Gastroesophageal sphincter (tissue), 4 donors: ENCODE data around the gene TRIO. TPM values are rescaled to one million over a fixed set of nuclear protein-coding genes. Genes with fewer than 3 reads are reported as not detected.

Experiments
- ATAC-seq: fragments of 150-250 bp; one replicate; pipeline ENCODE4 v1.9.1; 2016; ENCODE audit warnings: mild to moderate bottlenecking, moderate library complexity
- H3K27ac ChIP-seq, 4 donors: fragments of 200-600 bp; sonication (generic) in 3 of 4; 1 replicate in 3 of 4; 2 replicates in 1 of 4; pipeline ENCODE4 v1.5.1; 2016 to 2019
- H3K27me3 ChIP-seq: fragments of 200-600 bp; sonication (generic); one replicate; pipeline ENCODE4 v1.5.1; 2019
- H3K36me3 ChIP-seq, 2 donors: fragments of 200-600 bp; sonication (generic); one replicate each; pipeline ENCODE4 v1.5.1; 2019; ENCODE audit warnings: control low read depth in 1 of 2
- H3K4me1 ChIP-seq, 3 donors: fragments of 200-600 bp; sonication (generic); 1 replicate in 2 of 3; 2 replicates in 1 of 3; pipeline ENCODE4 v1.5.1; 2016 to 2019; ENCODE audit warnings: control low read depth in 2 of 3
- H3K4me3 ChIP-seq, 2 donors: fragments of 200-600 bp; sonication (generic); one replicate each; pipeline ENCODE4 v1.5.1; 2019; ENCODE audit warnings: mild to moderate bottlenecking in 1 of 2, moderate library complexity in 1 of 2
- H3K9me3 ChIP-seq, 3 donors: fragments of 200-600 bp; sonication (generic); one replicate each; pipeline ENCODE4 v1.5.1; 2017 to 2019; ENCODE audit warnings: control low read depth in 2 of 3
- EP300 ChIP-seq: sonication (generic); formaldehyde crosslinking; IDR thresholded peaks from one replicate; pipeline ENCODE4 v1.6.1; 2017; ENCODE audit warnings: antibody characterized with exemption, mild to moderate bottlenecking
- POLR2A ChIP-seq, 2 donors: fragments of 450-650 bp; IDR thresholded peaks; one replicate each; pipeline ENCODE4 v1.6.1; 2017; ENCODE audit warnings: antibody characterized with exemption in 2 of 2, mild to moderate bottlenecking in 2 of 2, moderate library complexity in 1 of 2
- POLR2AphosphoS5 ChIP-seq: sonication (generic); formaldehyde crosslinking; IDR thresholded peaks from one replicate; pipeline ENCODE4 v1.6.1; 2017; ENCODE audit warnings: antibody characterized with exemption
- WGBS, 2 donors: methylation state at CpG; one replicate each; pipeline ENCODE4 v1.1.5; 2018; ENCODE audit warnings: low coverage in 1 of 2; 5-methylcytosine and 5-hydroxymethylcytosine counted together
- total RNA-seq, 4 donors: library from RNA; depleted of rRNA; stranded (reverse); fragments of >200 nt; gene quantifications; one replicate each; pipeline ENCODE4 v1.1.0, GENCODE V29; 2016
- TF ChIP-seq, protein P1 (sequence below), 4 experiments: fragments of 200-600 bp in 2 of 4; fragments of 450-650 bp in 2 of 4; sonication (generic) in 1 of 4; IDR thresholded peaks; one replicate each; pipeline ENCODE4 v1.5.1; 2017 to 2019; ENCODE audit warnings: antibody characterized with exemption in 4 of 4, mild to moderate bottlenecking in 2 of 4, moderate library complexity in 2 of 4

The TRIO gene
- total RNA-seq, 4 donors from 2014 or later, result 69.2 to 257 (median 172) TPM

DNA sequence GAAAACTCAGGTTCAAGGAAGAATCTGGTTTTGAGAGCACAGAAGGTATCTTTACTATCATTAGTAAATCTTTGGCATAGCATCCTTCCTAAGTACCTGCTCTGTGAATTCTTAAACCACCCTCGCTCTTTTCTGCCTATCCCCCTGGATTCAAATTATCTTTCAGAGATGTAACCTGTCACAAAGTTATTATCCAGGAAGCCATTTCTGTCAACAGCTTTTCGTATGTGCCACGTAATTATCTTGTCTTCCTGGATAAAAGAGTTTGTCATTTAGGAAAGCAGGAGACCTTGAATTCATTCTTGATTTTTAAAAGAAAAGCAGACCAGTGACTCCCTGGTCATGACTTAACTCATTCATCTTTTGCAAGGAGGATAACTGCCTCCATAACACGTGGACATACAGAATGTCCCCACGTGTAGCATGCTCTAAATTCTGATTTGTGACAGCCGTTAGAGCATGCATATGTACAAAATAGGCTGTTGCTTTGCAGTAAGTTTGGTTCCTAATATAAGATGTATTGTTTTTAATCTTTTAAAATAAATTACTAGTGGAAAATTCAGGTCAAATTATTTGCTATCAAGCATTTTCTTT is 189.0 kb downstream of the TRIO start:
- peaks cover 0 to 44% (median 0%) of the 10 kb centered on the region in 3 donors for H3K4me1 ChIP-seq
- H3K27me3 ChIP-seq, result no peaks in the 10 kb centered on the region
- no peaks in the 10 kb centered on the region for H3K9me3 ChIP-seq
- H3K4me3 ChIP-seq, result no peak overlapping the region
- 72 to 79% methylated on average over 6 of the region's 6 CpGs for WGBS, 2 donors
- ATAC-seq, result no peak
- no peak overlapping the region for H3K27ac ChIP-seq
- TF ChIP-seq EP300, result no peak
- TF ChIP-seq POLR2AphosphoS5, result no peak
- TF ChIP-seq POLR2A (IDR thresholded peaks at IDR 0.05), result no peak
- TF ChIP-seq, protein P1, sequence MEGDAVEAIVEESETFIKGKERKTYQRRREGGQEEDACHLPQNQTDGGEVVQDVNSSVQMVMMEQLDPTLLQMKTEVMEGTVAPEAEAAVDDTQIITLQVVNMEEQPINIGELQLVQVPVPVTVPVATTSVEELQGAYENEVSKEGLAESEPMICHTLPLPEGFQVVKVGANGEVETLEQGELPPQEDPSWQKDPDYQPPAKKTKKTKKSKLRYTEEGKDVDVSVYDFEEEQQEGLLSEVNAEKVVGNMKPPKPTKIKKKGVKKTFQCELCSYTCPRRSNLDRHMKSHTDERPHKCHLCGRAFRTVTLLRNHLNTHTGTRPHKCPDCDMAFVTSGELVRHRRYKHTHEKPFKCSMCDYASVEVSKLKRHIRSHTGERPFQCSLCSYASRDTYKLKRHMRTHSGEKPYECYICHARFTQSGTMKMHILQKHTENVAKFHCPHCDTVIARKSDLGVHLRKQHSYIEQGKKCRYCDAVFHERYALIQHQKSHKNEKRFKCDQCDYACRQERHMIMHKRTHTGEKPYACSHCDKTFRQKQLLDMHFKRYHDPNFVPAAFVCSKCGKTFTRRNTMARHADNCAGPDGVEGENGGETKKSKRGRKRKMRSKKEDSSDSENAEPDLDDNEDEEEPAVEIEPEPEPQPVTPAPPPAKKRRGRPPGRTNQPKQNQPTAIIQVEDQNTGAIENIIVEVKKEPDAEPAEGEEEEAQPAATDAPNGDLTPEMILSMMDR (IDR thresholded peaks at IDR 0.05), result no peak
- H3K36me3 ChIP-seq, result peaks cover 0 to 61% of the 10 kb centered on the region in 2 donors

DNA sequence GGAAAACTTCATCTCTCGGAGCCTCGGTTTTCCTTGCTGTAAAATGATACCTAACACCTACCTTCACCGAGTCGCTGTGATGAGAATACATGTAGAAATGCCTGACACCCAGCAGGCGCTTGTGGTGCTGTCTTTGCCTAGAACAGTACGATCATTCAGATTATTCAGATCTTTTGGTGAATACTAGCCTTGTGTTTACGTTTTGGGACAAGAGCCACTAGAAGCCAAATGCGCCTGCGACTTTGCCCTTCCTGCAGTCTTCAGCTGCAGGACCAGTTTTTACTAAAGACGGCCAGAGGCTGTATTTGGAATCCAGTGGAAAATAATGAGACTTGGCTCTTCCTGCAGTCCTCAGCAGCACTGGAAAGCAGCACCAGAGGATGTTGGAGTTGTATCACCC is 189.6 kb downstream of the TRIO start:
- TF ChIP-seq POLR2AphosphoS5 (no peak), EP300 (no peak), POLR2A (IDR thresholded peaks at IDR 0.05) (no peak)
- TF ChIP-seq, protein P1 (IDR thresholded peaks at IDR 0.05), result no peak

DNA sequence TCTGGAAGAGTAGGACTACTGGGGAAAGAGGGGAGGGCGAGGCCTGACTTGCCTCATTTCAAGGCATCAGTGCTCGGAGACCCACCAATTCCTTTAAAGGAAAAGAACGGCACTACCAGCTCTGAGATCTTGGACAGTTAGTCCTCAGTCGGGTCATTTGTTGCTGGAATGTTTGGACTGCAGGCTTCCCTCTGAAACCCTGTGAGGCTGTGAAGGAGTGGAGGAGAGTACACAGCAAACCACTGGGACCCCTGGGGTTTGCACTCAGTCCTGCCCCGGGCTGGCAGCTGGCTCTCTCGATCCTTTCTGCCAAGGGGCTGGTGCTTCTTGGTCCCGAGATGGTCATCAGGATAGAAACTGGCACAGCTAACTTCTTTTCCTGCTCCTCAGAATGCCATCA is 194.5 kb downstream of the TRIO start:
- peaks cover 0 to 61% of the 10 kb centered on the region in 2 donors for H3K36me3 ChIP-seq
- no peaks in the 10 kb centered on the region for H3K9me3 ChIP-seq
- H3K27ac ChIP-seq, result peak overlapping the region in 3 of 4 donors; percentile 29 to 30 (median 30)
- H3K27me3 ChIP-seq, result no peaks in the 10 kb centered on the region
- TF ChIP-seq EP300, result no peak
- H3K4me1 ChIP-seq, result peaks cover 0 to 50% (median 0%) of the 10 kb centered on the region in 3 donors
- WGBS, 2 donors, result 62 to 73% methylated on average over 2 to 4 of the region's 7 CpGs
- no peak overlapping the region for H3K4me3 ChIP-seq
- peak; percentile 22 for ATAC-seq

More for the DNA sequence above, 189.6 kb downstream of the TRIO start:
- Histone ChIP-seq H3K4me3 (no peak overlapping the region), H3K9me3 (no peaks in the 10 kb centered on the region), H3K4me1 (peaks cover 0 to 38% (median 0%) of the 10 kb centered on the region in 3 donors), H3K27ac (no peak overlapping the region), H3K27me3 (no peaks in the 10 kb centered on the region), H3K36me3 (peaks cover 0 to 67% of the 10 kb centered on the region in 2 donors)
- 51 to 86% methylated on average over 10 of the region's 10 CpGs for WGBS, 2 donors
- no peak for ATAC-seq

DNA sequence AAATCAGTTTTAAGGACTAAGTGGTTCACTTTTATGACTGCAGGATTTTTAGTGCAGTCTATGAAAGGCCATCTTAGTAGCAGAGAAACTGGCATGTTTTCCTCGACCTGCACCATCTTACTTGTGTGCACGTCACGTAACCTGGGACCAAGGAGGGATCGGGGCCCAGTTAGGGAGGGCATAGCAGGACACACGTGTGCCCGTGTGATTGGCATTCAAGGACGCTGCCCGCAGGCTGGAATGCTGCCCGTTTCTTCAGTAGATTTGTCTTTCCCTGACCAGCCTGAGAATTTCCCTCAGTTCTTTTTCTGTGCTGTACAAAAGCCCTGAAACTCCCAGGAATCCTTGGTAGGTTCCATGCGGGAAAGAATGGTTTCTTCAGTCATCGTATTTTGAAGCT is 196.3 kb downstream of the TRIO start:
- Histone ChIP-seq H3K27me3 (no peaks in the 10 kb centered on the region), H3K27ac (no peak overlapping the region), H3K4me1 (peaks cover 0 to 37% (median 0%) of the 10 kb centered on the region in 3 donors), H3K4me3 (no peak overlapping the region), H3K36me3 (peaks cover 0 to 62% of the 10 kb centered on the region in 2 donors), H3K9me3 (no peaks in the 10 kb centered on the region)
- 84 to 90% methylated on average over 10 to 11 of the region's 11 CpGs for WGBS, 2 donors
- no peak for ATAC-seq
- TF ChIP-seq POLR2AphosphoS5 (no peak), EP300 (no peak), POLR2A (IDR thresholded peaks at IDR 0.05) (no peak)
- TF ChIP-seq, protein P1 (IDR thresholded peaks at IDR 0.05), result no peak

DNA sequence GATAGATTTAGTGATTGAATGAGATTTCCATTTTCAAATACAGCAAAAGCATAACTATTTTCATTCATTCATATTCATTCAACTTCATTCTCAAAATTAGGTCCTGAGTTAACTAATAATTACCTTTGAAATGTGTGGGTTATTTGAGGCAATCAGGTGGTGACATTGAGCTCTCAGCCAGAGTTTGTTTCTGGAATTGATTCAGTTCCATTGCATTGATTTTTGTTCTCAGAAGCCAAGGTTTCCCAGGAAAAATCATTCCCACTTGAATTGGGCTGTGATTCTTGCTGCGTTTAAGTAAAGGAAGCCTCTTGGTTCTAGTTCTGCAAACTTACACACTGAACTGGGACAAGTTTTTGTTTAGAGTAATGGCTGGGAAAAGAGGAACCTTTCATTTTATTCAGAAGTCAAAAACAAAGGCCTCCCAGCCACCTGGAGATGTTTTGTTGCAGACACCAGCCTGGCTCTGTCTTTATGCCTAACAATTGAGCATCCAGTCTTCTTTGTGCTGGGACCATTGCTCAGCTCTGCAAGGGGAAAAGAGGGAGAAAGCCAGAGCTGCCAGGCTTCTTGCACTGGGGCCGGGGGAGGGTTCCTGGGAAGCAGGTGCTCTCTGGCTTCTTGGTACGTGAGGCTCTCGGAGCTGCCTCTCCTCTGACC is 198.6 kb downstream of the TRIO start:
- H3K36me3 ChIP-seq, result peaks cover 0 to 56% of the 10 kb centered on the region in 2 donors
- 60 to 100% methylated on average over 1 of the region's 4 CpGs for WGBS, 2 donors
- TF ChIP-seq, protein P1 (IDR thresholded peaks at IDR 0.05), result no peak
- TF ChIP-seq POLR2AphosphoS5 (no peak), EP300 (no peak), POLR2A (IDR thresholded peaks at IDR 0.05) (no peak)
- H3K27ac ChIP-seq, result no peak overlapping the region
- H3K27me3 ChIP-seq, result no peaks in the 10 kb centered on the region
- H3K4me1 ChIP-seq, result peaks cover 0 to 34% (median 0%) of the 10 kb centered on the region in 3 donors
- no peak for ATAC-seq
- no peaks in the 10 kb centered on the region for H3K9me3 ChIP-seq
- H3K4me3 ChIP-seq, result no peak overlapping the region
